DMS53 treated with DMSO at 0.1 percent for 48 hours (cell line): Measurements from ENCODE around the gene ETHE1.
A peak's percentile ranks its signal among the peaks of the same experiment; 100 is the strongest.

Experiments used
- DNase-seq: peaks from one replicate; lab custom pipeline; 2025; ENCODE audit not compliant: unreplicated experiment; lab: John Stamatoyannopoulos, UW

The ETHE1 gene, protein sequence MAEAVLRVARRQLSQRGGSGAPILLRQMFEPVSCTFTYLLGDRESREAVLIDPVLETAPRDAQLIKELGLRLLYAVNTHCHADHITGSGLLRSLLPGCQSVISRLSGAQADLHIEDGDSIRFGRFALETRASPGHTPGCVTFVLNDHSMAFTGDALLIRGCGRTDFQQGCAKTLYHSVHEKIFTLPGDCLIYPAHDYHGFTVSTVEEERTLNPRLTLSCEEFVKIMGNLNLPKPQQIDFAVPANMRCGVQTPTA

GRCh38 chr19:43526884-43527859 lies at the start of gene ETHE1:
TSS of gene ETHE1 (minus strand) at chr19:43527201. CDS start at chr19:43527177, 24 bp downstream.
- DNase-seq, result peak; percentile 37

DNA sequence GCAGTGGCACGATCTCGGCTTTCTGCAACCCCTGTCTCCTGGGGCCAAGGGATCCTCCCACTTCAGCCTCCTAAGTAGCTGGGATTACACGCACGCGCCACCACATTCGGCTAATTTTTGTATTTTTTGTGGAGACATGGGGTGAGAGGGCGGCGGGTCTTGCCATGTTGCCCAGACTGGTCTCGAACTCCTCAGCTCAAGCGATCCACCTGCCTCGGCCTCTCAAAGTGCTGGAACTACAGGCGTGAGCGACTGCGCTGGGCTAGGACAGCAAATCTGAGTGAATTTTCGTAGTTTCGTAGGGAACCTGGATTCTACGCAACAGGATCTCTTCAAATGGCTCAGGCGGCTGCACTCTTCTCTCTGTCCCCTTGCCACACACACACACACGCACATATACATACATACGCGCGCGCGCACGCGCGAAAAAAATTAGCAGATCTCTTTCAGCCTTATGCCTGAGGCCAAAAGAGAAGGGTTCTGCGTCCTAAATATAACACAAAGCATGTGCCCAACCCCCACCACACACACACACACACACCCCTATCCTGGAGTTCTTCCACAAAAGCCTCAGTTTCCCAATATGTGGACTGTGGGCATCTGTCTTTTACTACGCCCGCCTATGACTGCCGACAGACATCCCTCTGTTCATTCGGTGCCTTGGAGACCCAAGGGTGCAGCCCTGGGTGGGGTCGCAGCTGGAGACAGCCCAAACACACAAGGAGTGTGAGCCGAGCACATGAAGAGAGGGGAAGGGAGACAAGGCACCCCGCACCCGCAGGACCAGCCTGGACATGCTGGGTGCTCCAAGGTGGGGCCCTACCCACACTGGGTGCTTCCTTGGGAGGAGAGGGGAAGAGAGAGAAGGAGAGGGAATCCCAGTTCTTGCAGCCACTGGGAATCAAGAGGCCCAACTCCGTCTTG lies 49.2 kb upstream of the ETHE1 start:
- peak; percentile 14 for DNase-seq

GRCh38 chr19:43575156-43575950 lies 48.4 kb upstream of the ETHE1 start, which contains the start of the genes PINLYP and XRCC1:
TSS of gene PINLYP (plus strand) at chr19:43575801. CDS start at chr19:43577192, 1,391 bp downstream.
TSS of gene XRCC1 (minus strand) at chr19:43575527. CDS start at chr19:43575458, 69 bp downstream.
- peak; percentile 91 for DNase-seq

- DNase-seq, result no peak
Observed at GRCh38 chr19:43574424-43575155, 47.6 kb upstream of the ETHE1 start.

DNA sequence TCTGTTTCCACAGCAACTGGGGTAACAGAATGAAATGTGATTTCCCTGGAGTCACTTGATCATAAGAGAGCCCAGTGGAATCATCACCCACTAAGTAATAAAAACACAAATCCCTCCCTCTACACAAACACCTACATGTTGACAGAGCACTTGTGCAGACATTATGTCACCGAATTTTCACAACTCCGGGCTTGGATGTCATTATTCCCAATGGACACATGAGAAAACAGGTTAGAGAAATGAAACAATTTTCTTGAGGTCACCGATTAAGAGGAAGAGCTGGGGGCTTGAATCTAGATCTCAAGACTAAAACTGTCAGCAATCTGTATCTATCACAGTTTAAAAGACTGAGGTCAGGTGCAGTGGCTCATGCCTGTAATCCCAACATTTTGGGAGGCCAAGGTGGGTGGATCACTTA lies 45.2 kb upstream of the ETHE1 start:
- peak; percentile 97 for DNase-seq

DNA sequence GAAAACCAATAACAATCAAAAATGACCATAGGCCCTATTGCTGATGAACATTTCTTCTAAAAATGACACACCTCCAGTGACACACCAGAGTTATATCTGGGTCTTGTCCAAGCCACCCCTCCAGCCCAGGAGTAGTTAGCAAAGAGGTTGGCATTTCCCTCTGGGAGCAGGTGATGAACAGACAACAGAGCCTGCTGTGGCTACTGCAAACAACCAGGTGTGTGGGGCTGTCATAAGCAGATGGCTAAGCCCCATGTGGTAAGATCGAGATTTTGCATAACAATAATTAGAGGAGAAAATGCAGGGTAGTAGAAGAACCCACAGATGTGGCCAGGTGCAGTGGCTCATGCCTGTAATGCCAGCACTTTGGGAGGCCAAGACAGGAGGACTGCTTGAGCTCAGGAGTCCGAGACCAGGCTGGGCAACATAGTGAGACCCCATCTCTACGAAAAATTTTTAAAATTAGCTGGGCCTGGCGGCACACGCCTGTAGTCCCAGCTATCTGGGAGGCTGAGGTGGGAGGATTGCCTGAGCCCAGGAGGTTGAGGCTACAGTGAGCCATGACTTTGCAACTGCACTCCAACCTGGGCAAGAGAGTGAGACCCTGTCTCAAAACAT lies 43.3 kb upstream of the ETHE1 start:
- DNase-seq, result peak; percentile 30

DNA sequence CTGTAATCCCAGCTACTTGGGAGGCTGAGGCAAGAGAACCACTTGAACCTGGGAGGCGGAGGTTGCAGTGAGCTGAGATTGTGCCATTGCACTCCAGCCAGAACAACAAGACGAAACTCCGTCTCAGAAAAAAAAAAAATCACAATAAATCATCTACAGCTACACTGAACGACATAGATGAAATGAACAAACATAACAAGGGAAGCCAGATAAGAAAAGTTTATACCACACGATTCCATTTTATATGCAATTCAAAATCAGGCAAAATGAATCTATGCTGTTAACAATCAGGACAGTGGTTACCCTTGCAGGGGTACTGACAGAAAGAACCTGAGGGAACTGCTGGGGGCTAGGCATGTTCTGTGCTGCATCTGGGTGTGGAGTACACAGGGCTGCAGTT lies 42.7 kb upstream of the ETHE1 start:
- DNase-seq, result no peak

DNA sequence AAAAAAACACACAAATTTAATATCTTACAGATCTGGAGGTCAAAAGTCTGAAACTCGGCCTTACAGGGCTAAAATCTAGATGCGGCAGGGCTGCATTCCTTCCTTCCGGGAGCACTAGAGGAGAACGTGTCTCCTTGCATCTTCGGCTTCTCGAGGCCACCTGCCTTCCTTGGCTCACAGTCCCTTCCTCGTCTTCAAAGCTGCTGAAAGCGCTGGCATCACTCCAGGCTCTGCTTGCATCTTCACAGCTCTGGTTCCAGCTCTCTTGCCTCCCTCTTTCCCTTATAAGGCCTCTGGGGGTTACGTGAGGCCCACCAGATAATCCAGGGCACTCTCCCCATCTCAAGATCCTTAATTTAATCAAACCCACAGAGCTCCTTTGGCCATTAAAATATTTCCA lies 37.8 kb upstream of the ETHE1 start:
- DNase-seq, result no peak

DNA sequence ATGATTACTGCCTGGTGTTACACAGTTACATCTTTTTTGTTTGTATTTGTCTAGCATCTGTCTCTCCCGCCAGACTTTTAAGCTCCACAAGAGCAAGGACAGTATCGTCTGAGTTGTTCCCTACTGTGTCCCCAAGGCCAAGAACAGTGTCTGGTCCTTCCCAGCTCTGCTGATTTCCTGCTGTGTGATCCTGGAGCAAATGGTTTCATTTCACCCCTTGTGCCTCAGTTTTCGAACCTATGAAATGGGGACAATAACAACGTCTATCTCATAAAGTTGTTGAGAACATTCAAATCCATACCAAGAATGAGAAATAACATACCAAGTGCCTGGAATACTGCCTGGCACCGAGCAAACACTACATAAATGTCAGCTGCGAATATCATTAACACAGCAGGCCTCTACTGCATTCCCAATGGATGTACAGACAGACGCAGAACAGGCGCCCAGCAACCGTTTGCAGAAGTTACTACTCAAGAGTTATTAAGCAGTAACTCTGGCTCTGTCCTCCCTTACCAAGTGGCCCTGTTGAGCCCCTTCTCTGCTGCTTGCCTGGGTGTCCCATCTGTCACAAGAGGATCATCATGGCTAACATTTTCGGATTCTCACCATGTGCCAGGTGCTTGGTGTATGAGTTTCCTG lies 36.9 kb upstream of the ETHE1 start:
- no peak for DNase-seq

DNA sequence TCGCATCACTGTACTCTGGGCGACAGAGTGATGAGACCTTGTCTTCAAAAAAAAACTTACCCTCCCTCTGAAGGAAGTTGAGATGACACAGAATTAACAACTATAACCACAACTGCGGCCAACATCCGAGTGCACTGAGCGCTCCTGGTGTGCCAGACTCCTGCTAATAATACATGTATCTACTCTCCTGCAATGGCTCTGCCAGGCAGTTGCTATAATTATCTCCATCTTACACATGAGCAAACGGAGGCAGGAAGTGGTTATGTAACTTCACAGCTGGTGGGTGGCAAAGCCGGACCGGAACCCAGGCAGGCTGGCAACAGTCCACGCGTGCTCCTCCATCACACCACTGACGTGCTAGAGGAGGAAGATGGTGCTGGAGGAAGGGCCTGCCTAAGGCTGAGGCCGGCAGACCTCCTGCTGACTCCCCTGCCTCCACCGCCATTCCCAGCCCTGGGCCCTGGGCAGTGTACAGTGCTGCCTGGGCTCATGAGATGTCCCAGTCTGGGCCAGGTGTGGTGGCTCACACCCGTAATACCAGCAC lies 35.8 kb upstream of the ETHE1 start:
- DNase-seq, result no peak

- DNase-seq, result no peak
Observed at GRCh38 chr19:43562226-43562697, 35.3 kb upstream of the ETHE1 start.

DNA sequence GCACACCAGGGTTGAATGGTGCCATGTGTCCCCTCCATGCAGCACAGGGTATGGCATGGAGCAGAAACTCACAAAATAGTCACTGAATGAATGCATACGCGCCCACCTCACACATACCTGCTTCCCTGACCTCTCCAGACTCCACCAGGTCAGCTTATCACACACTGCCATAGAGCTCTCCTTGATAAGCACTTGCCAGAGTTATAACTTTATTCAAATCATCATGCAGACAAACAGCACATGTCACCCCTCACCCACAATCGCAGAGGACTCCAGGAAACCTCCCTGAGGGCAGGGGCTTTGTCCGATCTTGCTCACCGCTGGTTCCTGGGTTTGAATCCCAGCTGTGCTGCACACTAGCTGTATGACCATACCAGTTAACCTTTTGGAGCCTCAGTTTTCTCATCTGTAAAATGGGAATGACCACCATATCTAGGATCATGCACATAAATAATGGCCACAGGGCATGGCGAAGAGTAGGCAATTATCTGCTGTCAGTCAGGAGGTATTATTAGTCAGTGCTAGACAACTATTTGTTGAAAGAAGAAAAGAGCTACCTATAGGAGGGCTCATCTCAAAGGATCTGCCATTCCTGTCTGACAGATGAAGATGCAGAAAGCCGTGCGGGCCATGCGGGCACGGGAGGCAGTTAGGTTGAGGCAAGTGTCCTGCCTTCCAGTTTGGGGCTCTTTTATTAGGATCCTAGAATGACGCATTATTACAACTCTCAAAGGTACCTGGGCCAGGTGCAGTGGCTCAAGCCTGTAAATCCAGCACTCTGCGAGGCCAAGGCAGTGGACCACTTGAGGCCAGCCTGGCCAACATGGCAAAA lies 34.4 kb upstream of the ETHE1 start:
- DNase-seq, result no peak

DNA sequence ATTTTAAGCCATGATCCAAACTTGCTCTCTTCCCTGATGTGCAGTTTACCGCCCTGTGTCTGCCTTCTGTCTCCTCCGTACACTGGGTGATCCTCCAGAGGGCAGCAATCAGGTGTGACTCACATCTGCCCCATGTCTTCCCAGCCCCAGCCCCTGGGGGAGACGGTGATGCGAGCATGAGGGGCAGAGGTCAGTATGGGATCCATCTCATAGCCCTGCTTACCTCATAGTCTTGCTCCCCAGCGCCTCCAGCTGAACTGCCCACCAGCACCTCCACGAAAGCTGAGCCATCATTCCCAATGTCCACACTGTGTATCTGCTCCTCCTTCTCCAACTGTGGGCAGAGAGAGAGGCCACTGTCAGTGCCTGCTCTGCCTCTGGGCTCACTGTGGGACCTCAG lies 33.7 kb upstream of the ETHE1 start:
- DNase-seq, result no peak

DNA sequence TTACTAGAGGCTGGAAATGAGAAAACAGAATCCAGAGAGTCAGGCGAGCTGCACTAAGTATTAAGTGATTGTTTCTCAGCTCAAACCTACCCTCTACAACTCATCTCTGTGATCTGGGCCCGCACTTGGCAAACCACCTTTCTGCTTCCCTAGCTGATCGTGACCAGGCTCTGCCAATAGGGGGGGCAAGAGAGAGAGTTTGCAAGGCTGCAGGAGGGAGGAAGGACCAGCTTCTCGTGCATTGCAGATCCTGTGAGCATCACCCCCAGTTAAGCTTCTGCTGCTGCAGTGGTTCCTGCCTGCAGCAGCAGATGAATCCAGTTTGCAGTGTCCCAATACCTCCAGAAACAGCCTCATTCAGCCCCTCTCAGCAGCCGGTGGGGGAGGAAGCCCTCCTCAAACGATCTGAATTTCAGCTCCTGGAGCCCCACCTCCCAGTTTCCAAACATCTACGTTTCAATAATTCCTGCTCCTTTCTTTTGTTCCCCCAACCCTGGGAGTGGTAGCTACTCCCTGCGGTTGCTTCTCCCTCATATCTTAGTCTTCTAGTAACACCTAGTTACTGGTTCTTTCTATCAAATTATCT lies 28.3 kb upstream of the ETHE1 start:
- DNase-seq, result peak; percentile 49

DNA sequence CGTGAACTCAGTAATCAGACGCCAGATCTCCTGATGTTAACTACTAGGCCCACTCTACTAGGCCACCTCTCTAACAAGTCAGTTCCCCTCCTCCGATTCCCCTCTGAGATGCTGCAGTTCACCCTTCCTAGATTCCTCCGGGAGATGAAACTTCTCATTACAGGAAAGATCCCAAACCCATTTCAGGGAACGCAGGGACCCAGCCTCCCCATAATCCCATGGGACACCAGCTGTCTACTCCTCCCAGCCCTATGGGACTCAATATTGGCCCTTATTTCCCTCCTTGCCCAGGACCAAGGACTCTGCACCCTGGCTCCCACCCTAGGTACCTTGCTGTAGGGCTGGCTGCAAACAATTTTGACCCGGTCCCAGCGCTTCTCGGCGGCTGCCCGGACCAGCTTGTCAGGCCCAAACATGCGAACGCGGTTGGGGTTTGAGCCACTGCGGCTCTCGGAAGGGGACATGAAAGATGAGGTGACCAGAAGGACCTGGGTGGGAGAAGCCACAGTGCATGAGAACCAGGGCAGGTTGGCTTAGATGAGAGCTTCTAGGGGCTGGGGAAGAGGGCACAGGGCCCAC lies 27.4 kb upstream of the ETHE1 start:
- no peak for DNase-seq

DNA sequence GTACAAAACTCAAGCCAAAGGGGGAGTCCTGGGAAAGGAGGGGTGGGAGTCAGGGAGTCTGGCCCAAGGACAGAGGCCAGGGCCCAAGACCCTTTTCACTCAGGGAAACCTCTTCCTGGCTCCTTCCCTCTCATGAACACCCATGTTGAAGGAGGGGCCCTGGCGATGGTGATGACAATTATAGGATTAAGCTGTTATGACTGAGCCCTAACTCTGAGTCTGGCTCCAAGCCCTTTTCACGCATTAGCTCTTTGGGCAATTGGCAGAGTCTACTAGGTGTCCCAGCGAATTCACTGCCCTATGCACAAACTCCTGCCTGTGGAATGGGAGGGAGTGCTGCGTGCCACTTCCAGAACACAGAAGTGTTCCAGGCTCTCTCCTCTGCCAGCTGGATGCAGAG lies 26.7 kb upstream of the ETHE1 start:
- DNase-seq, result no peak
